ENCODE results near the gene PWP1.

PWP1 gene

DNA sequence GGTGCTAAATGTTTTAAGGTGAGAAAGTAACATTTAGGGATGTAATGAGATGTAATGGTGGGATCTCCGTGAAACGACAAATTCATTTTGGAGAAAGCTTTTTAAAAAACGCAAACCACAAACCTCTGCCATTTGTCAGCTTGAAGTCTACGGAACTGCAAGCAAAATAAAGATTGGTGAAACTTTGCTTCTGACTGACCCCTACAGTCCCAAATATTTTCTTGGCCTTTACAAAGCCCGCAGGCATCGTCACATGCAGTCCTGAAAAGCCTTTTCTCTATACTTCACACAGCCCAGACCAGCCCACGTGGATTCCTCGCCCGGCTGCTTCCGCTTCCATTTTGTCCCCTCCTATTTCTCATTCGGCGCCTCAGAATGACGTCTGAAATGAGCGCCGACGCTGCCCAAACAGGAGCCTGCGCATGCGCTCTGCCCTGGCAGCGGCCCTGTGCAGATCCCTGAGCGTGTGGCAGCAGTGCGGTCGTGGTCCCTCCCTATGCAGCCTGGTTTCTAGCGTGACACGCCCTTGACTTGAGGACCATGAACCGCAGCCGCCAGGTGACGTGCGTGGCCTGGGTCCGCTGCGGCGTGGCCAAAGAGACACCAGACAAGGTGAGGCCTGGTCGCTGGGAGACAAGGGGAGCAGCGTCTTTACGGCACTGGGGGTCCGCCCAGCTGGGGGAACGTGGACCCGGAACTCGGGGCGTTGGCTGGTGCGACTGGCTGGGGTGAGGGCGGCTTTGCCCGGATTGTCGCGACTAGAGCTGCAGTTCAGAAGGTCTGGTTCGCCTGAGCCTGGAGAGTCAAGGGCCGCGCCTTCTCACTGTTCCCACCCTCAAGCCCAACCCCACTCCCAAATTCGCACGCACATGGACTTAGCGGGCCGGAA lies at the start of gene PWP1:
PWP1 (plus strand) TSS at position 440 of the 889 bp plus-strand sequence; CDS start at position 541, 101 bp downstream.
- TF ChIP-seq, protein P1, sequence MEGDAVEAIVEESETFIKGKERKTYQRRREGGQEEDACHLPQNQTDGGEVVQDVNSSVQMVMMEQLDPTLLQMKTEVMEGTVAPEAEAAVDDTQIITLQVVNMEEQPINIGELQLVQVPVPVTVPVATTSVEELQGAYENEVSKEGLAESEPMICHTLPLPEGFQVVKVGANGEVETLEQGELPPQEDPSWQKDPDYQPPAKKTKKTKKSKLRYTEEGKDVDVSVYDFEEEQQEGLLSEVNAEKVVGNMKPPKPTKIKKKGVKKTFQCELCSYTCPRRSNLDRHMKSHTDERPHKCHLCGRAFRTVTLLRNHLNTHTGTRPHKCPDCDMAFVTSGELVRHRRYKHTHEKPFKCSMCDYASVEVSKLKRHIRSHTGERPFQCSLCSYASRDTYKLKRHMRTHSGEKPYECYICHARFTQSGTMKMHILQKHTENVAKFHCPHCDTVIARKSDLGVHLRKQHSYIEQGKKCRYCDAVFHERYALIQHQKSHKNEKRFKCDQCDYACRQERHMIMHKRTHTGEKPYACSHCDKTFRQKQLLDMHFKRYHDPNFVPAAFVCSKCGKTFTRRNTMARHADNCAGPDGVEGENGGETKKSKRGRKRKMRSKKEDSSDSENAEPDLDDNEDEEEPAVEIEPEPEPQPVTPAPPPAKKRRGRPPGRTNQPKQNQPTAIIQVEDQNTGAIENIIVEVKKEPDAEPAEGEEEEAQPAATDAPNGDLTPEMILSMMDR (IDR thresholded peaks at IDR 0.05; ENCODE audit: extremely low read depth, missing control alignments), result no peak
- DNase-seq (ENCODE audit: low spot score), result peak; percentile 92

DNA sequence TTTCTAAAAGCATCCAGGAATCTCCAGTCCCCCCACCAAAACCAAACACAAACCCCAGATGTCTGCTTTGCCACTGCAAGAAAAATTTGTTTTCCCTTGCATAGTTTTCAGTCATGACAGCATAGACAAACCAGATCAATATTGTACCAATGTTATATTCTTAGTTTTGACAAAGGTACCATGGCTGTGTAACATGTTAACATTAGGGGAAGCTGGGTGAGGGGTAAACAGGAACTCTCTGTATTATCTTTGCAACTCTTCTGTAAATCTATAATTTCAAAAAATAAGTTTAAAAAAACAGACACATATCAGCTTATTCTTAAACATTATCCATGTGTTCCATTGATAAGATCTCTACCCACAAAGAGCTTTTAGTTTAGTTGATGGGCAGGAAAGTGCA lies 44.4 kb upstream of the PWP1 start:
- no peak for DNase-seq (ENCODE audit: low spot score)
- TF ChIP-seq, protein P1 (IDR thresholded peaks at IDR 0.05; ENCODE audit: extremely low read depth, missing control alignments), result no peak

DNA sequence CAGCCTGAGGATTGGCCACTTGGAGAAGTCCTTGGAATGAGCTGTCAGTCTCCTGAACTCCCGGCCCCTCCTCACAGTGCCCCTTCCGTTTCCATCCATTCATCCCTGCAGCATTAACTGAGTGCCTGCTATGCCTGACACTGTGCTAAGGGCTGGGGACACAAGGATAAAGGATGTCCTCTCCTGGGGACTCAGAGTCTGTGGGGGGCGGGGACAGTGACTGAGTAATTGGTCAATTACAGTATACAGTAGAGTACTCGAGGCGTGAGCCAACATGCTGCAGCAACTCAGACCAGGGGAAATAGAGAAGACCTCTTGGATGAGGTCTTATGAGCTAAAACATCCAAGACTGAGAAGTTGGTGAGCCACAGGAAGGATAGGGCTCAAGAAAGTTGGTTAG lies 43.4 kb upstream of the PWP1 start:
- TF ChIP-seq, protein P1 (IDR thresholded peaks at IDR 0.05; ENCODE audit: extremely low read depth, missing control alignments), result no peak

DNA sequence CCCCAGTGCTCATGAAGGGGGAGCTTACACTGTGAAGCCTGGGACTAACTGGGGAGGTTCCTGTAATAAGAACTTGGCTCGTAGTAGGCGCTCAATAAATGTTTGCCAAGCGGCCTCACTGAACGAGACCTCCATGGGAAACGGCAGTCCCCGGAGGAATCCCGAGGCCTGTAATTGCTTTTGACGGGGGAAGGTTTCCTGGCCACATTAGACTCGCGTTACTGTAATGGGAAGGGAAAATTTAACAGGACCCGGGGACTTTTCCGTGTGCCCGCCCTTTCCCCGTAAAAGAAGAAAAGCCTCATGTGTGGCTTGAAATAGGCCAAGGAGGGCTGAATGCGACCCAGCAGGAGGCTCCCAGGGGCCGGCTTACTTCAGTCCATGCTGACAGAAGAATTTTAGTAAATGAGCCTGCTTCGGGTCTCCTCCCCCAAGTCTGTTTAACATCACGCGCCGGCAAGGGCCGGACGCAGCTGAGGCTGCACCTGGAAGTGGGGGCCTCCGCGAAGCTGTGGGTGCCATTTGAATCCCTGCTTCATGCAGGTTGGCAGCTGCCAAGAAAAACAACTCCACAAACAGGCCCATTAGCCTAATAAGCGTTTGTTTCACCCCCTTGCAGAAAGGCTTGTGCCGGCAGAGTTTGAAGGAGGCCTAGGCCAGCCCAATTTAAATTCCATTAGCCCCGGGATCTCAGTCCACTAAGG lies 39.8 kb upstream of the PWP1 start:
- no peak for DNase-seq (ENCODE audit: low spot score)
- TF ChIP-seq, protein P1 (IDR thresholded peaks at IDR 0.05; ENCODE audit: extremely low read depth, missing control alignments), result no peak

More for the DNA sequence above, 43.4 kb upstream of the PWP1 start:
- no peak for DNase-seq (ENCODE audit: low spot score)

DNA sequence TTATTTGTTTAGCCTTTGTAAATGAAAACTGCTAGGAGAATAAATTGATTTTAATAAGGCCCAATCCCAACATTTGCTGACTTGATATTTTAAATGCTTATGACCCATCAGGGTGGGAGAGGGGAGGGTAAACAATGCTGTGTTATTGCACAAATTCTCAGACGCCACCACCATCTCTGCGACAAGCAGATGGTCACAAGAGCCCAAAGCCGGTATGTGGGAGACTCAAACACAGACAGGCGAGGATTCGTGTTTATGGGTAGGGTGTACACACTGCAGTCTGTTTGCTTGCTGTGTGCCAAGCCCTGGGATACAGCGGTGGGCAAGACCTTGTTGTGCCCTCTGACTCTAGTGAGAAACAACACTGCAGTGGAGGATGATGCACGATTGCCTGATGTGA lies 39.2 kb upstream of the PWP1 start:
- TF ChIP-seq, protein P1 (IDR thresholded peaks at IDR 0.05; ENCODE audit: extremely low read depth, missing control alignments), result no peak

DNA sequence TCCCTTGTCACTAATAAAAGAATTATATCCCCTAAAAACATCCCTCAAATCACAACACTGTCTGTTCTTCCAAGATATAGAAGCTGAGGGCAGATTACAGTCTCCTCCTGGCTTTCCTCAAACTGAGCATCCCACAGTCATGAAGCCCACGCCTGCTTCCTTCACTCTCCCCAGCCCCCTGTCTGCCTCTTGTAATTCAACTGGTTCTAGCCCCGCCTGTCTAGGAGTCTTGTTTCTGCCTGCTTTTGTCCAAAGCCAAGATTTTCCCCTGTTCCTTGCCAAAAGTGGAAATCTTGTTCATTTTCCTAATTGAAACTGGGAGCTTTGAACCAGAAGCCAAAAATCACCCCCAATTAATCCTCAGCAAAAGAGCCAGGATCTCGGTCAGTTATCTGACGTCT lies 35.9 kb upstream of the PWP1 start:
- TF ChIP-seq, protein P1 (IDR thresholded peaks at IDR 0.05; ENCODE audit: extremely low read depth, missing control alignments), result no peak
- no peak for DNase-seq (ENCODE audit: low spot score)

More for the DNA sequence above, 39.2 kb upstream of the PWP1 start:
- DNase-seq (ENCODE audit: low spot score), result no peak

DNA sequence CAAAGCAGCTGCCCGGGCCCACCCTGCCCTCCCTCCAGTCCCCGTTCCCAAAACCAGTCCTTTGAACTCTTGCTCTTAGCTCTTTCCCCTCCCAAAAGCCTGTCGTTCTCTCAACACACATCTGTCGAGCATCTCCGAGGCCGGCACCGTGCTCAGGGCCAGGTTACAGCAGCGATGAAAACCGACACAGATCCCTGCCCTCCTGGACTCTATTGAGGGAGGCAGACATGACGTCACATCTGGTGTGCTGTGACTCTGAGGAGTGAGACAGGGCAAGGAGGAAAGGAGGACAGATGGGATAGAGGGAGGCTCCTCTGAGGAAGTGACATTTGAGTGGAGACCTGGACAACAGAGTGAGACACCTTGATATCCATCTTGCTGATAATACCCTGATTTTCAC lies 34.6 kb upstream of the PWP1 start:
- DNase-seq (ENCODE audit: low spot score), result no peak
- TF ChIP-seq, protein P1 (IDR thresholded peaks at IDR 0.05; ENCODE audit: extremely low read depth, missing control alignments), result no peak

Data from GM20000 (cell line).